ENCODE measurements around the gene TSC2.
"Not testable (repeated sequence)": the region's sequence is repeated elsewhere in the genome, so short reads cannot be mapped to it uniquely, and the experiment has no call there.

TSC2 gene

GRCh38 chr16:2086812-2087747 lies 39.3 kb downstream of the TSC2 start:
- no peak for DNase-seq

GRCh38 chr16:2087748-2088631 lies 40.2 kb downstream of the TSC2 start:
- DNase-seq = no peak

GRCh38 chr16:2088759-2089358 lies 41.1 kb downstream of the TSC2 start:
- DNase-seq = no peak

GRCh38 chr16:2089706-2090480 lies 42.1 kb downstream of the TSC2 start:
- no peak for DNase-seq

- DNase-seq = no peak
Observed at GRCh38 chr16:2090481-2090776, 42.6 kb downstream of the TSC2 start.

GRCh38 chr16:2090777-2091546 lies 43.2 kb downstream of the TSC2 start:
- DNase-seq = peak; percentile 19

GRCh38 chr16:2091547-2092255 lies 43.9 kb downstream of the TSC2 start:
- DNase-seq = no peak

GRCh38 chr16:2092256-2092620 lies 44.5 kb downstream of the TSC2 start:
- no peak for DNase-seq

- DNase-seq = no peak
Observed at GRCh38 chr16:2092866-2093265, 45.1 kb downstream of the TSC2 start.

- DNase-seq = no peak
Observed at GRCh38 chr16:2093793-2094192, 46.0 kb downstream of the TSC2 start.

GRCh38 chr16:2095315-2095853 lies 47.6 kb downstream of the TSC2 start:
- no peak for DNase-seq

- DNase-seq = no peak
Observed at GRCh38 chr16:2095918-2096582, 48.3 kb downstream of the TSC2 start.

- no peak for DNase-seq
Observed at GRCh38 chr16:2096853-2097595, 49.2 kb downstream of the TSC2 start.

- DNase-seq = not testable (repeated sequence)
Observed at GRCh38 chr16:2097689-2098088, 49.9 kb downstream of the TSC2 start.

- not testable (repeated sequence) for DNase-seq
Observed at GRCh38 chr16:2101581-2101980, 53.8 kb downstream of the TSC2 start.

- DNase-seq = no peak
Observed at GRCh38 chr16:2102471-2102870, 54.7 kb downstream of the TSC2 start.

- DNase-seq = not testable (repeated sequence)
Observed at GRCh38 chr16:2104464-2104863, 56.7 kb downstream of the TSC2 start.

- not testable (repeated sequence) for DNase-seq
Observed at GRCh38 chr16:2105291-2105690, 57.5 kb downstream of the TSC2 start.

GRCh38 chr16:2105769-2106168 lies 58.0 kb downstream of the TSC2 start:
- not testable (repeated sequence) for DNase-seq
